ENCODE measurements around the gene ADM5. TPM values are rescaled to one million over a fixed set of nuclear protein-coding genes. Genes with fewer than 3 reads are reported as not detected.

Gene ADM5
- total and polyA plus RNA-seq, 2 experiments from 2014 or later: 0.50 TPM; not detected in 1

- Histone ChIP-seq H3K4me3 (no peak overlapping the region), H3K36me3 (replicated peaks; ENCODE audit: insufficient read depth, low read depth) (no peaks in the 10 kb centered on the region), H3K9me3 (ENCODE audit: low read depth) (no peaks in the 10 kb centered on the region), H2AFZ (no peak overlapping the region), H3K4me1 (ENCODE audit: insufficient read depth) (peaks cover 11% of the 10 kb centered on the region), H3K9me2 (replicated peaks; ENCODE audit: insufficient read depth) (no peaks in the 10 kb centered on the region), H3K27ac (no peak overlapping the region), H4K20me1 (ENCODE audit: insufficient read depth, poor library complexity, severe bottlenecking) (peaks cover 9% of the 10 kb centered on the region), H3K79me2 (peaks cover 73% of the 10 kb centered on the region), H3K27me3 (no peaks in the 10 kb centered on the region), H3K4me2 (no peak overlapping the region)
- DNase-seq (ENCODE audit: low spot score): no peak
- 96% methylated on average over 17 of the region's 17 CpGs for WGBS (ENCODE audit: low lambda C conversion rate, missing lambda C conversion rate)
- TF ChIP-seq EZH2 (IDR thresholded peaks at IDR 0.05; ENCODE audit: borderline replicate concordance): no peak
These were observed 42.8 kb upstream of the ADM5 start for GRCh38 chr19:49646586-49646985.

- H3K4me1 ChIP-seq (ENCODE audit: insufficient read depth): no peaks in the 10 kb centered on the region
- no peak overlapping the region for H3K4me3 ChIP-seq
- DNase-seq (ENCODE audit: low spot score): no peak
- H3K27ac ChIP-seq: no peak overlapping the region
- H3K9me3 ChIP-seq (ENCODE audit: low read depth): no peaks in the 10 kb centered on the region
- no peaks in the 10 kb centered on the region for H3K9me2 ChIP-seq (replicated peaks; ENCODE audit: insufficient read depth)
- no peaks in the 10 kb centered on the region for H4K20me1 ChIP-seq (ENCODE audit: insufficient read depth, poor library complexity, severe bottlenecking)
- WGBS (ENCODE audit: low lambda C conversion rate, missing lambda C conversion rate): 93% methylated on average over 8 of the region's 72 CpGs
- no peaks in the 10 kb centered on the region for H3K36me3 ChIP-seq (replicated peaks; ENCODE audit: insufficient read depth, low read depth)
- H3K79me2 ChIP-seq: peaks cover 32% of the 10 kb centered on the region
- TF ChIP-seq CTCF (IDR thresholded peaks at IDR 0.05; ENCODE audit: poor library complexity) (no peak), EZH2phosphoT487 (IDR thresholded peaks at IDR 0.05; ENCODE audit: low read depth, severe bottlenecking, unreplicated experiment) (no peak), EZH2 (IDR thresholded peaks at IDR 0.05; ENCODE audit: borderline replicate concordance) (no peak)
- H3K27me3 ChIP-seq: no peaks in the 10 kb centered on the region
- no peak overlapping the region for H3K4me2 ChIP-seq
- H2AFZ ChIP-seq: no peak overlapping the region
These were observed 38.2 kb upstream of the ADM5 start for GRCh38 chr19:49651029-49651819.

GRCh38 chr19:49651820-49652550, 37.4 kb upstream of the ADM5 start:
- Histone ChIP-seq H2AFZ (no peak overlapping the region), H3K36me3 (replicated peaks; ENCODE audit: insufficient read depth, low read depth) (no peaks in the 10 kb centered on the region), H3K9me3 (ENCODE audit: low read depth) (no peaks in the 10 kb centered on the region), H3K27ac (no peak overlapping the region), H3K4me1 (ENCODE audit: insufficient read depth) (no peaks in the 10 kb centered on the region), H3K27me3 (no peaks in the 10 kb centered on the region), H4K20me1 (ENCODE audit: insufficient read depth, poor library complexity, severe bottlenecking) (no peaks in the 10 kb centered on the region), H3K9me2 (replicated peaks; ENCODE audit: insufficient read depth) (no peaks in the 10 kb centered on the region), H3K4me3 (no peak overlapping the region), H3K4me2 (no peak overlapping the region), H3K79me2 (peaks cover 24% of the 10 kb centered on the region)
- DNase-seq (ENCODE audit: low spot score): no peak
- TF ChIP-seq CTCF (IDR thresholded peaks at IDR 0.05; ENCODE audit: poor library complexity) (no peak), EZH2 (IDR thresholded peaks at IDR 0.05; ENCODE audit: borderline replicate concordance) (no peak), EZH2phosphoT487 (IDR thresholded peaks at IDR 0.05; ENCODE audit: low read depth, severe bottlenecking, unreplicated experiment) (no peak)
- WGBS (ENCODE audit: low lambda C conversion rate, missing lambda C conversion rate): 100% methylated on average over 14 of the region's 110 CpGs

Data from hepatocyte (in vitro differentiated cells).